KOPT-K1 (cell line): ENCODE results near the gene PTTG1.

Experiments
- H3K27ac ChIP-seq: fragments of 200-600 bp; sonication (generic); 2 replicates; pipeline ENCODE4 v1.5.1; 2016; ENCODE audit warnings: antibody characterized with exemption, mild to moderate bottlenecking, low read depth, low read length; ENCODE audit not compliant: poor library complexity, severe bottlenecking
- H3K36me3 ChIP-seq: fragments of 200-600 bp; sonication (generic); 2 replicates; pipeline ENCODE4 v1.5.1; 2017; ENCODE audit warnings: antibody characterized with exemption, mild to moderate bottlenecking, low read length, moderate library complexity; ENCODE audit not compliant: insufficient read depth
- H3K9me3 ChIP-seq: fragments of 200-600 bp; sonication (generic); 2 replicates; pipeline ENCODE4 v1.5.1; 2017; ENCODE audit warnings: antibody characterized with exemption, low read length, mild to moderate bottlenecking; ENCODE audit not compliant: insufficient read depth, poor library complexity, severe bottlenecking

Gene PTTG1

DNA sequence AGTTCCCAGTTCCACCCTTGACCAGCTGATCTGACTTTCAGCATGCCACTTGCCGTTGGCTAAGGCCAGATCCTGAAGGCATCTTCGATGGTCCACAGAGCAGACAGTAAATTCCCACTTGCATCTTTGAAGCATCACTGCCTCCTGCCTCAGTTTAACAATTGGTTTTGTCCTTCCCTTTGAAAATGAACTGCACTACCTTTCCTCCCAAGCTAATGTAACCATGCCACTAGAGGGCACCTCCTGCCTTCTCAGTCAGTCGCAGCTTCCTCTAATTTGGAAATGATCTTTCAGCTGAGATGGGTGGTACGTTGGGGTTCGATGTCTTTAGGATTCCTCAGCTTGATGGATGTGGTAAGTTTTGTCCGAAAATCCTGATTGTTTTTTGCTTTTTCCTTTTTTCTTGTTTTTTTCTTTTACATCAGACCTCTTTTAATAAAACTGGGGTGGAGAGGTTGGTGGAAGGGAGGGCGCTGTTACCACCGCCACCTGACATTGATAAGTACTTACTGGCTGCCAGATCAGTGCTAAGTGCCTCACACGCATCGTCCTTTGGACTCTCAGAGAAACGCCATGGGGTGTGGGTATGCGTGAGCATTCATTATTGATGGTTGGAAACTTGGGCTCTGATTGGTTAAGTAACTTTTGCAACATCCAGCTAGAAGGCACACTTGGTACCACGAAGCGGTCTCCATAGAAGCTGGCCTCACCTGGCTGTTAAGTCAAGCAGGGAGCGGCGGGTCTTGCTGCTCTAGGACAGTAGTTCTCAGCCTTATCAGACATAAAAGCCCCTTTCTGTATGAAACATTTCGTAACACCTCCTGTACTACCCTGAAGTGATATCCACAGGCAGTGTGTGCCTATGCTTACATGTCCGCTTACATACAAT is 16.9 kb downstream of the PTTG1 start:
- H3K36me3 ChIP-seq, result no peaks in the 10 kb centered on the region
- H3K27ac ChIP-seq, result peak overlapping the region; percentile 55

GRCh38 chr5:160439205-160439600 is 17.5 kb downstream of the PTTG1 start:
- peak overlapping the region; percentile 55 for H3K27ac ChIP-seq
- H3K36me3 ChIP-seq, result no peaks in the 10 kb centered on the region
- H3K9me3 ChIP-seq, result no peaks in the 10 kb centered on the region

More for the DNA sequence above, 16.9 kb downstream of the PTTG1 start:
- no peaks in the 10 kb centered on the region for H3K9me3 ChIP-seq

GRCh38 chr5:160441311-160441781 is 19.7 kb downstream of the PTTG1 start:
- no peak overlapping the region for H3K27ac ChIP-seq
- H3K9me3 ChIP-seq, result no peaks in the 10 kb centered on the region
- no peaks in the 10 kb centered on the region for H3K36me3 ChIP-seq

DNA sequence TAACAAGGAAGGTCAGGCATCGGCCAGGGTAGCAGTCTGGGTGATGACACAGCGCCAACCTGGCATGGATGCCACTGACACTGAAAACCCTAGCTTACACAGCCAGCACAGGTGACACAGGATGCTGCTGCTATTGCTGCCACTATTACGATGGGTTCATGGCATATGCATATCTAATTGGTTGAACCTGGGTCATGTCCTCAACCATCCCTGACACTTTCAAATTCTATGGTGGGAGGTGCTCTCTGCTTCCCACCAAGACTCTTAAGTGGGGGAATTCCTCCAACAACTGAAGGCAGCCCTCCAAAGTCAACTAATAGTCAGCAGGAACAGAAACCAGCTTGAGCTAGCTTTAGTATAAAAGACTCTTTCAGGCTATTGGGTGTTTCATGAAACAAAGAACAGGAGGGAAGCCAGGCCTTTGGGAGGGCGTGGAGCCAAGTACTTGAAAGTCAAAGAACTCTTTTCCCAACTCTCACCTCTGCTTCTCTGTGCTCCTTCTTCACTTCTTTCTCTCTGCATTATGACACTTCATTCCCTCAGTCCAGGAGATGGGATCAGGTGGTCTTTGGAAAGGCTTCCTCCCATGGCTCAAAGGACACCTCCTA is 21.3 kb downstream of the PTTG1 start:
- no peaks in the 10 kb centered on the region for H3K36me3 ChIP-seq

GRCh38 chr5:160444407-160444806 is 22.8 kb downstream of the PTTG1 start:
- H3K36me3 ChIP-seq, result no peaks in the 10 kb centered on the region
- peaks cover 3% of the 10 kb centered on the region for H3K9me3 ChIP-seq
- no peak overlapping the region for H3K27ac ChIP-seq

More for the DNA sequence above, 21.3 kb downstream of the PTTG1 start:
- no peaks in the 10 kb centered on the region for H3K9me3 ChIP-seq
- H3K27ac ChIP-seq, result no peak overlapping the region

DNA sequence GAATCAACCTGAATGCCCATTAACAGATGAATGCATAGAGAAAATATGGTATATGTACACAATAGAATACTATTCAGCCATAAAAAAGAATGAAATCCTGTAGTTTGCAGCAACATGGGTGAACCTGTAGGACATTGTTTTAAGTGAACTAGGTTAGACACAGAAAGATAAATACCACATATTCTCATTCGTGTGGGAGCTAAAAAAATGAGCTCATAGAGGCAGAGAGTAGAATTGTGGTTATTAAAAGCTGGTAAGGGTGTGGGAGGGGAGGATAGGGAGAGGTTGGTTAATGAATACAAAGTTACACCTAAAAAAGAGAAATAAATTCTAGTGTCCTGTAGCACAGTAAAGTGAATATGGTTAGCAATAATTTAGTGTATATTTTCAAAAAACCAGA is 23.5 kb downstream of the PTTG1 start:
- Histone ChIP-seq H3K9me3 (peaks cover 3% of the 10 kb centered on the region), H3K36me3 (no peaks in the 10 kb centered on the region), H3K27ac (no peak overlapping the region)

- H3K9me3 ChIP-seq, result peaks cover 3% of the 10 kb centered on the region
- H3K27ac ChIP-seq, result no peak overlapping the region
- no peaks in the 10 kb centered on the region for H3K36me3 ChIP-seq
Measured at GRCh38 chr5:160445751-160446150, 24.1 kb downstream of the PTTG1 start.

DNA sequence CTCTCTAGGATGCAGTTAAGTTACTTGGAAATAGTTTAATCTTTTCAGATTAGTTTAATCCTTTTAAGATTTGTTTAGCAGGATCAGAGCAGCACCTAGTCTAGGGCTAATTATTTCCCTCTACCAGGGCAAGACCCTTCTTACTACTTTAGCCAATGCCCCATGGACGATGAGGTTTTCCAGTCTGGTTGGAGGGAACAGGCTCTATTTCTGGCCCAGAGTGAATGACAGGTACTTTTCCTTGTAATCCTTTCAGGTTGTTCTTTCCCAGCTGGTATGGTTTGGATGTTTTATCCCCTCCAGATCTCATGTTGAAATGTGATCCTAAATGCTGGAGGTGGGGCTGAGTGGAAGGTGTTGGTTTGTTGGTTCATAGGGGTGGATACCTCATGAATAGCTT is 27.2 kb downstream of the PTTG1 start:
- peaks cover 3% of the 10 kb centered on the region for H3K9me3 ChIP-seq
- no peak overlapping the region for H3K27ac ChIP-seq
- no peaks in the 10 kb centered on the region for H3K36me3 ChIP-seq

DNA sequence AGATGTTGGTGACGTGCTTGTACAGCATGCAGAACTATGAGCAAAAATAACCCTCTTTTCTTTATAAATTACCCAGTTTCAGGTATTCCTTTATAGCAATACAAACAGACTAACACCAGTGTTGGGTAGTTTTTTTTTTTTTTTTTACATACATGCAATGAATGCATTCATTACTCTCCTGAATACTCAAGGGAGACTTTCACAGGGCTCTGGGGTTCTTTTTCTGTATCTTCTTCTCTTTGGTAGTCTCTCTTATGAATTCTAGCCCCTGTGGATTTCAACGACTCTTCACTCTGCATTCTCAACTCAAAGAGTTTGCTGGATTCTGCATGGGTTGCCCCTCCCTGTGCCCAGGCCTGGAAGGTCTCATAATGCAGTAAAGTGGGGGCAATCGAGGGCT is 27.8 kb downstream of the PTTG1 start:
- Histone ChIP-seq H3K36me3 (no peaks in the 10 kb centered on the region), H3K27ac (no peak overlapping the region), H3K9me3 (peaks cover 3% of the 10 kb centered on the region)

DNA sequence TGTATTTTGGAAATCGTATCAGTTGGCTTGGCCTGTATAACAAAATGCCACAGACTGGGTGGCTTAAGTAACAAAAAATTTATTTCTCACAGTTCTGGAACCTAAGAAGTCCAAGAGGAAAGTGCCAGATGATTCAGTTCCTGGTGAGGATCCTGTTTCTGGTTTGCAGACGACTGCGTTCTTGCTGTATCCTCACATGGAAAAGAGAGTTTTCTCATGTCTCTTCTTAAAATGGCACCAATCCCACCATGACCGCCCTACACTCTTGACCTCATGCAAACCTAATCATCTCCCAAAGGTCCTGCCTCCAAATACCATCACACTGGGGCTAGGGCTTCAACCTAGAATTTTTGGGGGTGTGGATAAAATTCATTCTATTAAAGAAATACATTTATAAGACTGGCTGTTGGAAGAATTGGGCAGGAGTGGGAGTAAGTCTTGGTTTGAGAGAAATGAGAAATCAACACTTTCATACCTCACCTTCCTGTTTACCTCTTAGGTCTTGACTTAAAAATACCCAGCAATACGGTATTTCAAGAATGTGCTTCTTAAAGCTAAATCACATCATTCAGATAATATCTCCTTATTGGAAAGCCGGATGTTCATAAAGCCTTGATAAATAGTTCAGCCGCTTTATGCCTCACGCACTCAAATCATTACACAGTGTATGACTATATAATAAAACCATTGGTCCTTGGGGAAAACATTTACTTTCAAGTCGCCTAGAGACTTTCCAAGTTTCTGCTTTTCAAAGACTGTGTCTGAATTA is 28.7 kb downstream of the PTTG1 start:
- no peaks in the 10 kb centered on the region for H3K36me3 ChIP-seq
- no peak overlapping the region for H3K27ac ChIP-seq
- H3K9me3 ChIP-seq, result peaks cover 3% of the 10 kb centered on the region

GRCh38 chr5:160451281-160451680 is 29.6 kb downstream of the PTTG1 start:
- Histone ChIP-seq H3K27ac (no peak overlapping the region), H3K36me3 (no peaks in the 10 kb centered on the region), H3K9me3 (peaks cover 3% of the 10 kb centered on the region)

DNA sequence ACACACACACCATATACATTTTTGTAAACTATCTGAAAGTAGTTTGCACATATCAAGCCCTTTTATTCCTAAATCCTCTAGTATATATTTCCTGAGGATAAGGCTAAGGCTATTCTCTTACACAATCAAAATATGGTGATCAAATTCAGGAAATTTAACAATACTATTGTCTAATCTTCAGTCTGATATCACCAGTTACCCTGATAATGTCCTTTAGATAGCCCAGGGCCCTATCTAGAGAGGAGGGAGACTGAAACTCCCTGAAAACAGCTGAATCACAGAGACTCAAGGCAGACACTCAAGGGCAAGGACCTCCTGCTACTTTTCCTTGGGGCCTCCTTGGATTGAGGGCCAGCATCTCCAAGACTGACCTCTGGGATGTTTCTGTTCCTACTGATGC is 30.4 kb downstream of the PTTG1 start:
- Histone ChIP-seq H3K27ac (no peak overlapping the region), H3K9me3 (peaks cover 3% of the 10 kb centered on the region), H3K36me3 (no peaks in the 10 kb centered on the region)

- H3K36me3 ChIP-seq, result no peaks in the 10 kb centered on the region
- no peak overlapping the region for H3K27ac ChIP-seq
Measured at GRCh38 chr5:160452795-160453194, 31.1 kb downstream of the PTTG1 start.

DNA sequence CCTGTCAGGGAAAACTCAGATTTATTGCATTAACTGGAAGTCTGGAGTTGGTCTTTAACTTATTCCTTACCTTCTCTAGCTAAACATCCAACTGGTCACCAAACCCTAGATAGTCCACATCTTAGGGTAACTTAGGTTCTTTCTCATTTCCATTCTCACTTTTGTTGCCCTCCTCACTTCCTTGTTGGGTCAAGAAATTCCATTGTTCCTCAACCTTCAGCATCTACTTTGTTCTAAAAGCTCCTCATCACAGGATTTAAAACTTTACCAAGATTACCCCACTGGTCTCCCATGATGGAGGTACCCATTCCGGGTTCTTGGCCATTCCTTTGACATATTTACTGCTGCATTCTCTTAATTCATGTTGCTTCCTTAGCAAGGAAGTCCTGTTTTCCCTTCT is 32.1 kb downstream of the PTTG1 start:
- peaks cover 3% of the 10 kb centered on the region for H3K9me3 ChIP-seq
- no peak overlapping the region for H3K27ac ChIP-seq
- H3K36me3 ChIP-seq, result no peaks in the 10 kb centered on the region

More at GRCh38 chr5:160452795-160453194, 31.1 kb downstream of the PTTG1 start:
- H3K9me3 ChIP-seq, result peaks cover 3% of the 10 kb centered on the region

GRCh38 chr5:160455600-160455999 is 33.9 kb downstream of the PTTG1 start:
- no peaks in the 10 kb centered on the region for H3K9me3 ChIP-seq
- H3K27ac ChIP-seq, result no peak overlapping the region
- no peaks in the 10 kb centered on the region for H3K36me3 ChIP-seq
